Sigmoid colon (tissue), 4 donors: ENCODE results near the gene FAM168A.

Source experiments
- CTCF ChIP-seq, 4 experiments: fragments of 450-650 bp in 3 of 4; fragments of 200-600 bp in 1 of 4; IDR thresholded peaks; one replicate each; pipeline ENCODE4 v1.5.1; 2016 to 2019; ENCODE audit warnings: antibody characterized with exemption in 4 of 4, mild to moderate bottlenecking in 3 of 4, moderate library complexity in 2 of 4
- POLR2AphosphoS5 ChIP-seq, 4 donors: sonication (generic); formaldehyde crosslinking; IDR thresholded peaks; one replicate each; pipeline ENCODE4 v1.6.1; 2017; ENCODE audit warnings: antibody characterized with exemption in 4 of 4

GRCh38 chr11:73356979-73357860 is 240.7 kb downstream of the FAM168A start:
- TF ChIP-seq CTCF (IDR thresholded peaks at IDR 0.05) (no peak), POLR2AphosphoS5 (IDR thresholded peaks at IDR 0.05) (no peak)
